Left cardiac atrium (tissue), 4 donors: ENCODE results near the gene UBAP1. TPM values are rescaled to one million over a fixed set of nuclear protein-coding genes. Genes with fewer than 3 reads are reported as not detected.
"Not testable (repeated sequence)": the region's sequence is repeated elsewhere in the genome, so short reads cannot be mapped to it uniquely, and the experiment has no call there.

ENCODE experiments used
- ATAC-seq, 2 donors: fragments of 200-7000 bp; cut with Tn5 transposase; one replicate each; pipeline ENCODE4 v1.9.1; 2020; ENCODE audit warnings: mild to moderate bottlenecking in 2 of 2, moderate library complexity in 2 of 2
- DNase-seq: peaks from one replicate; pipeline ENCODE4 v3.0.0-alpha.2; 2020
- intact Hi-C, 2 donors: fragments of 100-400 bp; cut with DNase I; formaldehyde crosslinking; loops; one replicate each; pipeline versions ENCODE4 v1.14.1 to v1.15.1; 2022 to 2023
- total RNA-seq, 2 donors: library from RNA; stranded (reverse); fragmentation: NEBNext Ultra II Directional; extraction: Animal tissue kit (Norgen Biotek cat#: 25700); gene quantifications; one replicate each; pipeline ENCODE4 v1.2.1, GENCODE V29; 2021
- donor health status: DM: no; HTN: yes; CAD: no.
- donor health status: DM: no; HTN: yes; CAD: no; lungs with severe emphysema.
- donor health status: DM: yes; HTN: yes; CAD: no.
- donor health status: Dilated cardiomyopathy.

Gene UBAP1
- total RNA-seq, 2 donors from 2014 or later: 39.9 to 46.0 TPM

DNA sequence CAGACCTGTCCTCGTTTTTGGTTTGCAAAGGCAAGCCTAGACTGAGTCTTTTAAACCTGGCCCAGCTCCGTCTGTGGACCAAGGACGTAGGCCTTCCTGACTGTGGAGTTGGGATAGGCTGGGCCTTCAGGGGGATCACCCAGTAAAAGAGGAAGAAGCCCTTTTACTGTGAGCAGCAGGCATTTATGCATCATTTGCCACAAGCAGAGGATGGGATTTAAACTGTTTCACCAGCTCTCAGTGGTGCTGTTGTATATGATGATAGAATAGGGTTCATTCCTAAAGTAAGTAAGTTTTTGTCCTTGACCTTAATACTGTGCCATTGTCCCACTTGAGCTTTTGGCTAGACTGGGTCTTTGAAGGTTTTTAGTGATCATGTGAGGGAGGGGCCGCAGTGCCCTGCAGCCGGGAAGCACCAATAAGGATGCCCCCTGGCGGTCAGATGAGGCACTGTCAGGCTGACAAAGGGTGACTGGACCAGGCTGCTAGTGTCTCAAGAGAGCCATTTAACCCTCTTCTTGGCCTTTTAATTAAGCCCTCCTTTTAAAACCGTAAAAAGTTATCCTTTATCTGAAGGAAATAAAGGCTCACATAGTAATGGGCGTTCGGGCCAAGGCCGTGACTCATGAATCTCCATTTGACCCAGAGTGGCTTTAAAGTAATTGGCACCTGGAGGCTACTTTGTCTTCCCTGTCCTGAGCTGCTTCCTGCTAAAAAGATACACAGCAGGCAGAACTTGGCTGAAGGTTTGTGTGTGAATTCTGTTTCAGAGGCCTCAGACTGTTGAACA lies 74.0 kb downstream of the UBAP1 start:
- ATAC-seq (peak; percentile 31 to 36), DNase-seq (peak; percentile 71)
- intact Hi-C loops: no loop called here

DNA sequence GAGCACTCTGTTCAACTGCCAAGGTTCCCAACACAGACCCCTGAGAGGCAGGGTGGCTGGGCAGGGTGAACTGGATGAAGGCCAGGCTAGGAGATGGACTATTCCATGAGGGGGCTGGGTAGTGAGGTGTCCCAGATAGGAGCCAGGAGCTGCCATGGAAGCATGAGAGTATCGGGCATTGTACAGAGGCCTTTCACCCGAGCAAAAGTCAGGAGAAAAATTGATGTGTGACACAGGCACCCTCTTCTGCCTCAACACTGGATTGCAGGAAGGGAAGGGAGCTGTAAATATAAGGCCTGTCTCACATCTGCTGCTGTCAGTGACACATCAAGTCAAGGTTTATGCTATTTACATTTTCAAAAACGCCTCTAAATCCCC lies 74.6 kb downstream of the UBAP1 start:
- intact Hi-C loops: no loop called here

DNA sequence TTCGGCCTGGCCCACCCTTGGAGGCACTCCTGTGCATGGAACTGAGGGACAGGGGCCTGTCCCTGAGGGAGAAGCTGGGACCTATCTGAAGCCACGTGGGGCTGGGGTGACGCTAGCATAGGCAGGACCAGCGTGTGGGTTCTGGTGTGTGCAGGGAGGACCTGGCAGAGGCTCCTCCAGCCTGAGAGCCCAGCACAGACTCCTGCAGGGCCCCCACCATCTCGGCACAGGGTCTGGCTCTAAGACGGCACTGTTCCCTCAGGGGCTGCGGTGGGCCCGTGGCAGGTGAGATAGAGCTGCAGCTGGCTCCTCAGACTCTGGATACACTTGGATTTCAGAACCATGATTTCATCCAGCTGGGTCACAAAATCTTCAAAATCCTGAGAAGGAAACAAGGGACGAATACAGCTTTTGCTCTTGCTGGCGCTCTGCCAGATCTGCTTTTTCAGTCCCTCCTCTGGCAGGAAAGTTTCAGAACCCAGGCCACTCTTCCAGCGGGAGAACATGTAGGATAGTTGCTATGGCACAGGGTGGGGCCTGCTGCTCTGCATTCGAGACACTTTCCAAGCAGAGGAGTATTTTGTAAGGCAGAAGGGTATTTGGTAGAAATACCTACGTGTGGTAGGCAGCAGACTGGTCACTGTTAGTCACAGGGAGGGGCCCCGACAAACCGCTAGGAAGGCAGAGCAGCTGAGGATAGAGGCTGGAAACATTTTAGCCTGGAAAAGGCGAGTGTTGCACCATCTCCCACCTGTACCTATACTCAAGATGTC lies 75.5 kb downstream of the UBAP1 start:
- ATAC-seq (peak; percentile 6 to 62), DNase-seq (peak; percentile 51)
- intact Hi-C loops: no loop called here

More for the DNA sequence above, 74.6 kb downstream of the UBAP1 start:
- DNase-seq: peak; percentile 48
- ATAC-seq: peak; percentile 74 to 80

DNA sequence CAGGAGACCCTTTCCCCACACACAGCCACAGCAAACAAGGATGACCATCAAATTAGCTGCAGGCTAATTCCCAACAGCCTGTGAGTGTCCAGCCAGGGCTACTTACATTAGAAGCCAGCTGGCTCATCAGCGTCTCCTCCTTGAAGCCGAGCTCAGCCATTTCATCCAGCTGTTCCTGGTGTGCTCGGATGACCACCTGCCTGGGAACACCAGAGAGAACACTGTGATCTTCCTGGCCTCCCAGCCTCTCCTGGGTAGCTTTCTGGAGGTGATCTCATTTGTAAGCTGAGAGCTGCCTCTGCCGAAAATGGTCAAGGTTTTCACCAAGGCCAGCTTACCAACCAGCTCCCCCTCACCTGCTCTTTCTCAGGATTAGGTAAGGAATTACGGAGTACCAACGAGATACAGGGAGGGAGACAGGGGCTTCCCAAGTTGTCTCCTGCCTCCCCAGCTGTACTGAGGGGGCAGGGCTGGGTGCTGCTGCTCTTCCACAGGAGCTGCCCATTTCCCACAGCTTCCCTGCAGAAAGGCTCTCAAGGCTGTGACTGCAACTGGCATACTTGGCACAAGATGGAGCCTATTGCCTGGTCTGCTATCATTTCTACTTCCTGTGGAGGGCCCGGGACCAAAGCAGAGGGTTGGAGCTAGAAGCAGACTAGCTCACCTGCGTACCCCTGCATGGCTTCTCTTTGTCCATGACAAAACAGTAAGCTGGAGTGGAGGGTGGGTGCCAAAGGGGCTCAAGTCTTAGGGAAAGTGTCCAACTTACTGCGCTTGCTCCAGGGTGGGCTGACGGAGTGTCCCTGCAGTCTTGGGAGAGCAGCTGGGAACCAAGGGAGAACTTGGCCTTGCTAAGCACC lies 76.4 kb downstream of the UBAP1 start:
- ATAC-seq: peak; percentile 10 to 17
- no peak for DNase-seq
- intact Hi-C loops: no loop called here

DNA sequence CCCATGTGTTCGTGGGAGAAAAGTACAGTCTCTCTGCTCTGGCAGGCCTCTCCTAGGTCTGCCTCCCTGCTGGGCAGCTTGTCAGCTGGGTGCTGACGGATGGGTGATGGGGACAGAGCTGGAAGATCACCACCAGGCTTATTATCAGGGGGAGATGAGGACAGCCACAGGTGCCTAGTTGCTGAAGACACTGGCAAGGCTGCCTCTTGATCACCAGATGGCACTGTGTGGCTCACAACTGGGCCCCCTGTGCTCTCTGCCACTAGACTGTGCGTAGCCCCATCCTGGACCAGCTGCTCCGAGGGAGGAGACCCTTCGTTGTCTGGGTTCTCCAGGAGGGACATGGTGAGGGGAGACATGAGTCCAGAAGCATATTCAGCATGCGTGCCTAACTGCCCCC lies 77.3 kb downstream of the UBAP1 start:
- DNase-seq: no peak
- no peak for ATAC-seq
- intact Hi-C loops: no loop called here

DNA sequence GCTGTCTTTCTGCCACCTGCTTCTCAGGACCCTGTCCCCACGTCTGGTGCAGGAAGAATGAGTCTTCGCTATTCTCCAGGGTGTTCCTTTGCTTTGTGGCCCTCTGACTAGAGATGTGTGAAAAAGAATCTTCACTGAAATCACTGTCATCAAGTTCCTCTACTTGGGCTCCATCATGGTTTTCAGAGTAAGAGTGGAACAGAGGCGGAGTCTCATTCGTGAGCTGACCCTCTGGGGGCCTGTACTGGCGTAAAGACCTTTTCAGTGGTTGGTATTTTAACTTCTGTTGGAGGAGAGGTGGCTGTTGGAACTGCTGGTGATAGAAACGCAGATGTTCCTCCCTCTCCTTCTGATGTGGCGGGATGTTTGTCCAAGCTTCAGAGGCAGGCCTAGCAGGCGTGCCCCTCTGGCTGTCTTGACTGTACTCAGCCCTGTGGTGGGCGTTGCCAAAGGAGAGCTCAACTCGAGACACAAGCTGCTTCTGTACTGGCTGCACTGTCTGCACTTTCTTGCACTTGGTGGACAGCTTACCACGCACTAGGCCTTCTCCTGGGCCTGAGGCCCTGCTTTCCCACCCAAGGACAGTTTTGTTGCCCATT lies 78.2 kb downstream of the UBAP1 start:
- DNase-seq: peak; percentile 51

DNA sequence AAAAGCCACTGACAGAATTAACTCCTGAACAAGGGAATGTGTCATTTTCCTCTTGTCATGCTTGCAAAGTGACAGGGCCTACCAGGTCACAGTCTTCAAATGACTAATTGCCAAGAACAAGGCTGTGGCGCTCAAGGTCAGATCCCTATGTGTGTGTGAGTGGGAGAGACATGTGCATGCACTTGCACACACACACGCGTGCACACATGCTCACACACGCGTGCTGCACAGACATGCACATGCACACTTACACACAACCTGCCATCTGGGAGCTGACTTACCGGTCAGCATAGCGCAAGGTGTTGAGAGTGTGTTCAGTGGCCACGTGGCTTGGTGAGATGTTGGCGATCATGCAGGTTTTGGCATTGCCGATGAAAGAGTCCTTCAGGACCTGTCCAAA lies 80.5 kb downstream of the UBAP1 start:
- no peak for ATAC-seq
- intact Hi-C loops: no loop called here

More for the DNA sequence above, 78.2 kb downstream of the UBAP1 start:
- intact Hi-C loops: no loop called here
- peak in 1 of 2 donors; percentile 3 for ATAC-seq

DNA sequence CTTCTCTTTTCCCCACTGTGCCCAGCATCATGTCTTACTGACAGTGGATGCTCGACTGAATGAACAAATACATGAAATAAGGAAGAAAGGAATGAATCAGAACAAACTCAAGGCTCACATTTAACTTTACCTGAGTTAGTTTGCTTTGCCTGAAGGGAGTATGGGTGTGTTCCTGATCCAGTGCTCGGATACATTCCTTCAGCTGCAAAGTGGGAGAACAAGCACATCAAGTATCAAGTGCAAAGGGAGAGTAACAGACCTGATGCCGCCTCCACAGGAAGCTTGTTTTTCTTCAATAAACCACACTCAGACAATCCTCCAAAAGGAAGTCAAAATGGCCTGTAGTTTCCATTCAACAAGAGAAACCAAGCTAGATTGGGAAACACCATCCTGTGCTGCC lies 84.1 kb downstream of the UBAP1 start:
- ATAC-seq: no peak
- DNase-seq: no peak
- intact Hi-C loops: no loop called here

More for the DNA sequence above, 80.5 kb downstream of the UBAP1 start:
- no peak for DNase-seq

DNA sequence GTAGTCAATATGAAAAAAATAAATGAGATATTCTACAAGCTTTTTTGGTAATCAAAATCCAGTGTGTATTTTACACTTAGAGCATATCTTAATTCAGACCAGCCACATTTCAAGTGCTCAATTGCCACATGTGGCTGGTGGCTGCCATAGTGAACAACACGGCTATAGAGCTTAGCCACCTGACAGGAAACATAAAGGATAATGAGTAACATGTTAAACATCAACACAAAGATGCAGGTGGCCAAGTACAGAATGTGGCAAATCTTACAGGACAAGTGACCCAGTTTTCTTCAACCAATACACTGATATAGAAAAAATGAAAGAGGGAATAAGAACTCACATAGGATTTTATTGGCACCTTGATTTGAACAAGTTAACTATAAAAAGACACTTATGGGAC lies 88.8 kb downstream of the UBAP1 start:
- ATAC-seq (no peak), DNase-seq (no peak)
- intact Hi-C loops: no loop called here

DNA sequence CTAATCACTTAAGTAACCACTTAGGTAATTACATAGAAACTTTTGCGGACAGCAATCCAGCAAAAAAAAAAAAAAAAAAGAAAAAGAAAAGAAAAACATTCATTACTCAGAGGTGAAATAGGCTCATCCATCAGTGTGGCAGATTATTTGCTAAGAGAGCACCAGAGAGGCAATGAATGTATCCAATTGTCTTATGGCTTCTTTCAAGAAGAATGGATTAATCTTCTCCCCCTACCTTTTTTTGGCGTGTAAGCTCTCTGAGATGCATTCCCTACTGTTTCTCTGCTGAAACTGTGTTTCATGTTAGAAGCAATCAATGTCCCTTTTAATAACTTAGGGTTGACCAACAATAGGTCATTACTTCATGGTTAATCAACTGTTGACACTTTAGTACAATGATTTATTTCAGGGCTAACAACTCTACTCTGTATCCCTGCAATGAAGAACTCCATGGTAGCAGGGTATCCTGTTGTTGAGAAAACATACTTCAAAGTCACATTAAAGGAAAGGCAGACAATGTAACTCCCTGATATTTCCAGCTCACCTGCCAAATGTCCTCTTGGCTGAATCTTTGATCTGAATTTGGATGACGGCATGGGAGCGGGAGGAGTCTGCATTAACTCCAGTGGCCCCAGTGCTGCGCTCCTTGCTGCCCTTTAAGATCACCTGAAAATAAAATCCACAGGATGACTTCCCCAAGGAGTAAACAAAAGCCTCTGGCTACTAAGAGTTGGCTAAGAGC lies 92.6 kb downstream of the UBAP1 start:
- no peak for ATAC-seq
- no peak for DNase-seq
- intact Hi-C loops: no loop called here

DNA sequence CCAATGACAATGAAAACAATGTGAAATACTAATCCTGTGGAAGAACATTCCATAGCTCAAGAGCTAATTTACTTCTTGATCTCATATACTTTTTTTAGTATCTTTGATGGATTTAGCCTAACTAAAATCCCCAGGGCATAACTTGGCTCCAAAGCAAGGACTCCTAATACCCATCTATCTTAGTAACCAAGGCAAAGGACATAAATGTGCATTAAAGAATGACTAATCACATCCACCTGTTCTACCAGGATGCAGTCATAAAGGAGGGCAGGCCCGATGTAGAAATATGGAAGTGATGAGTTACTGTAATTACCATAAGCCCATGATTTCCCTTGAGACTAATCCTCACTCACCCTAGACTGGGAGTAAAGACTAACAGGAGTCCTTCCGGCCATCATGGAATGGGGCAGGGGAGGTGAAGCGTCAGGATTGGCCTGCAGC lies 93.3 kb downstream of the UBAP1 start:
- intact Hi-C loops: no loop called here
- DNase-seq: no peak
- no peak for ATAC-seq

DNA sequence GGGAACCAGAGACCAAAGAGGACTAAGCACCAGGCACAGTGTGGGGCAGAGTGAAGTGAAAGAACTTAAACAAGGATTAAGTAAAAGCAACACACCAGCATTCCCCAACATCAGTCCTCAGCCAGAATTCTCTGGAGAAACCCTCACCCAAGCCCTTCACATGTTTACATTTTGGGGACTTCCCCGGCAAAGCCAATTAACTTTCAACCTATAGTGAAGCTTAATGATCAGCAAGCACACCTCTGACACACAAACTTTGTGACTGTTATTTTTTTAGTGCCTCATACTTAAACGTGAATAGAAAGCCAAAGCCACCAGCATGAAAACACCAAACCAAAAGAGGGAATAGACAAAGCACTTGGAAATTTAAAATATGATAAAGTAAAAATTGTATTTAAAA lies 94.7 kb downstream of the UBAP1 start:
- intact Hi-C loops, DNase-seq, ATAC-seq: not testable (repeated sequence)

DNA sequence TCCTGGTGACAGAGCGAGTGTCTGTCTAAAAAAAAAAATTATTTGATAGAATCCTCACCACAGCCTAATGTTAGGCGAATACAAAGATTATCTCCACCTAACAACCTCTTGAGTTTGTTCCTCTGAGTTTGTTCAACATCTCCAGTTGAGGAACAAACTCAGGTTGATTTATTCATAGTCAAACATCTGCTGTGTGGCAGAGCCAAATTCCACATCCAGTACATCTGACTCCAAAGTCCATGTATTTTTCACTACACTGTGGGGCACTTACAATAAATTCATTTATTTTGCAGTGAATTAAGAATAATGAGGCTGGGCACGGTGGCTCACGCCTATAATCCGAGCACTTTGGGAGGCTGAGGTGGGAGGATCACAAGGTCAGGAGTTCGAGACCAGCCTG lies 97.0 kb downstream of the UBAP1 start:
- ATAC-seq (no peak), DNase-seq (no peak)
- intact Hi-C loops: no loop called here

DNA sequence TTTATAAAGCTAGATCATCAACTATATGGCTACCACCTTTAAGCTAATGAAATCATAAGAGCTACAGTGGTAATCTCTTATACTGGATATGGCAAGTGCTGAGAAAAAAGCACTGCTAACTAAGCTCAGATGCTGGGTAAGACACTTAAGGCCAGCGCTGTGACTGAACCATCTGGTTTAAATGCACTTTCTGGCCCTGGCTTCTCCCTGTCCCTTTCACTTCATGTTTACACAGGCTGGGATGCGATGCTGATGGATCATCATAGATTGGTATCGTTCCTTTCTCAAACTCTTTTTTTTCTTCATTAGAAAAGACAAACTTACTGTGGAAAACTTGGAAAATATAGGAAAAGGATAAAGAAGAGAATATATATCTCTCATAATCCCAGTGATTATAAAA lies 97.9 kb downstream of the UBAP1 start:
- intact Hi-C loops: no loop called here
- ATAC-seq: no peak

DNA sequence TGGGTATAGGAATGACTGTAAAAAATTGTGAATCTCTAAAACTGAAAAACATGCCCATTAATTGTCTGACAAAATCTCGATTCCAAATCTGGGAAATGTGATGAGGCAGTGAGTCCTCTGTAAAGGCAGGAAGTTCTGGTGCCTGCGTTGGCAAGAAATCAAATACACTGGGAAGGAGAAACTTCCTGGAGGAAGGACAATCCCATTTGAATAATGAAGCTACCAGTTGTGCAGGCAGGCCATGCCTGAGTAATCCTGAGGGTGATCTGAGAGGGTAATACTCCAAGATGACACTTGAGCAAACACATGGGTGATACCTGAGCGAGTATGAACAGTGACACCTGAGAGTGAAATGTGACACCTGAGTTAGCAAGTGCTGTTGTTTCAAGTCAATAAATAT lies 100.6 kb downstream of the UBAP1 start:
- no peak for DNase-seq
- no peak for ATAC-seq
- intact Hi-C loops: no loop called here

More for the DNA sequence above, 97.9 kb downstream of the UBAP1 start:
- DNase-seq: no peak

DNA sequence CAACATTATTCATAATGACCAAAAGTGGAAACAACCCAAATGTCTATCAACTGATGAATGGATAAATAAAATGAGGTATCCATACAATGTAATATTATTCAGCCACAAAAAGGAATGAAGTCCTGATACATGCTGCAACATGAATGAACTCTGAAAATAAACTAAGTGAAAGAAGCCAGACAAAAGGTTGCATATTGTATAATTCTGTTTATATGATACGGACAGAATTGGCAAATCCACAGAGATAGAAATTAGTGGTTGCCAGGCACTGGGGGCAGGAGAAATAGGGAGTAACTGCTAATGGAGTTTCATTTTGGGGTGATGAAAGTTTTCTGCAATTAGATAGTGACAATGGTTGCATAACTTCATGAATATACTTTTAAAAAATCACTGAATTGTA lies 103.3 kb downstream of the UBAP1 start:
- intact Hi-C loops: no loop called here
- peak in 1 of 2 donors; percentile 56 for ATAC-seq
- no peak for DNase-seq

DNA sequence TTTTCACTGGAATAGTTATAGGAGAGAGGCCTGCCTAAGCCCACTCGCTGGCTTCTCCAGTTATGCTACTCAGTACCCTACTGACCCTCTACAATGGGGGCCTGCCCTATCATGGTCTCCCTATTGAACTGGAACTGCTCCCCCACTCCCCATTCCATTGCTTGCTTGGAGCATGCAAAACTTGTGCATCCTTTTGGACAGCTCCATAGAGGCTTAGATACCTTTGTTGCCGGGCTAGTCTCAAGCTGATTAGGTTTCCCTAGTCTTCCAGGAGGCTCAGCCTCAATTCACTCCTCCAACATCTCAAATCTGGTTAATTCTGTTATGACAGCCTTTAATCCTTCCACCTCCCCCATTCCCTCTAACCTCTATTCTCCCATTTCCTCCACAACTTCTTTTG lies 110.3 kb downstream of the UBAP1 start:
- ATAC-seq: no peak
- intact Hi-C loops: no loop called here
- no peak for DNase-seq

DNA sequence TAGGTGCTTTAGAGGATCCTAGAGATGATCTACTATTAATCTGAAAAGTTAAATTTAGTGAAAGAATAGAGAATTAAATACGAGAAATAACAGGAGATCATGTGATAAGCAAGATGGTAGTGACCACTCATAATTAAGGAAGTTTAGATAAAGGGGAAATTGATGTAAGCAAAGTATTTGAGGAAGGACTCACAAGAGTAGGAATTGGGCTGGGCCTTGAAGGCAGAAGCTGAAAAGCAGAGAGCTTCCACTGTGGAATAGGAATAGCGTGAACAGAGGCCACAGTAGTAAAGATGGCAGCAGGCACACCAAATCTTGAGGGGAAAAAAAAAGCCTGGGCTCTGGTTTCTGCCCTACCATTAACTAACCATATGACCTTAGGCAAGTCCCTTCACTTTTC lies 112.2 kb downstream of the UBAP1 start:
- intact Hi-C loops: no loop called here
- no peak for DNase-seq
- peak in 1 of 2 donors; percentile 29 for ATAC-seq

DNA sequence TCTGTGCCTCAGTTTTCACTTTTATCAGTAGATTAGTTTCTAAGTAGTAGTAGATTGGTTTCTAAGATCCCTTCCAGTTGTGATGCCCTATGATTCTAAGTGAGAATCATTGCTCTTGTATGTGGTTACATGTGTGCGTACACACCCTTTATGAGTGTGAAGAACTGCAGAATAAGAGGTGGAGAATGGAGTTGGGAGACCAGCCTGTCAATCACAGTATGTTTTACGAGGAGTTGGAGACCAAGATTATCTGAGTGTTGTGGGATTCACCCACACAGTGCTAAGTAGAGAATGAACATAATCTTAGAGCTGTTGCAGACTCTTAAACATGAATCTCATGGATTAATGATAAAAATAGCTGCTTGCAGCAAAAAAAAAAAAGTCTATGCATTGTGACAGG lies 112.6 kb downstream of the UBAP1 start:
- DNase-seq: no peak
- ATAC-seq: no peak
- intact Hi-C loops: no loop called here
